K562 (cell line): ENCODE data around the gene DHX8. TPM values are rescaled to one million over a fixed set of nuclear protein-coding genes. Genes with fewer than 3 reads are reported as not detected.

Experiments used
- ATAC-seq: fragments of 200-7000 bp; cut with Tn5 transposase; 3 replicates; pipeline ENCODE4 v1.9.1; 2020; ENCODE audit warnings: moderate library complexity
- BruUV-seq: library from RNA; stranded (reverse); fragments of 400-500 nt; replicated peaks from 2 replicates; lab custom pipeline; 2021; lab: Mats Ljungman, UMichigan
- CTCF ChIA-PET: fragments of 300-600 bp; formaldehyde crosslinking; extraction: SDS; loops from one replicate; lab custom pipeline; 2021; ENCODE audit warnings: low intra/inter-chr PET ratio; lab: Yijun Ruan, JAX
- POLR2A ChIA-PET: fragments of 300-600, 350-650 bp; sonication (Branson Sonifier 250); formaldehyde crosslinking; extraction: SDS; loops from one replicate; lab custom pipeline; 2021; ENCODE audit warnings: antibody characterized with exemption, inconsistent platforms; lab: Yijun Ruan, JAX
- DNase-seq, 4 experiments: peaks; one replicate each; pipeline versions ENCODE4 v3.0.0 to v3.0.0-alpha.2; 2011 to 2018; ENCODE audit warnings: low spot score in 3 of 4, mixed read lengths in 3 of 4; ENCODE audit errors: extremely low read depth in 1 of 4
- FAIRE-seq: peaks from 2 replicates; lab custom pipeline; 2011; peaks lifted over from hg19 to GRCh38; lab: Jason Lieb, UNC
- H2AFZ ChIP-seq: 2 replicates; pipeline ENCODE4 v1.6.0; 2011; ENCODE audit warnings: low read depth, low read length, control low read depth, inconsistent platforms
- H3K27ac ChIP-seq: fragments of 200-600 bp; 3 replicates; pipeline ENCODE4 v1.8.0; 2011; ENCODE audit warnings: low read depth, mild to moderate bottlenecking, control low read depth, inconsistent platforms, low read length, moderate library complexity, mixed read lengths; ENCODE audit errors: extremely low read depth
- H3K27me3 ChIP-seq, 2 experiments: fragments of 300-600 bp in 1 of 2; 2 replicates in 1 of 2; 3 replicates in 1 of 2; pipeline versions ENCODE4 v1.6.0 to v1.8.0; 2011; ENCODE audit warnings: inconsistent platforms in 2 of 2, low read length in 2 of 2, mild to moderate bottlenecking in 1 of 2, mixed read lengths in 1 of 2, moderate library complexity in 1 of 2; ENCODE audit not compliant: control insufficient read depth in 2 of 2, insufficient read depth in 2 of 2
- H3K36me3 ChIP-seq: fragments of 300-600 bp; 3 replicates; pipeline ENCODE4 v1.8.0; 2011; ENCODE audit warnings: mild to moderate bottlenecking, low read length, inconsistent platforms; ENCODE audit not compliant: control insufficient read depth, insufficient read depth
- H3K4me1 ChIP-seq, 2 experiments: fragments of 200-600 bp in 1 of 2; replicated peaks in 1 of 2; 2 replicates in 1 of 2; 3 replicates in 1 of 2; pipeline versions ENCODE4 v1.5.1 to v1.8.0; 2011; ENCODE audit warnings: inconsistent platforms in 2 of 2, low read length in 2 of 2, mild to moderate bottlenecking in 1 of 2, mixed read lengths in 1 of 2, moderate library complexity in 1 of 2; ENCODE audit not compliant: control insufficient read depth in 2 of 2, insufficient read depth in 2 of 2
- H3K4me2 ChIP-seq: 2 replicates; pipeline ENCODE4 v1.6.1; 2011; ENCODE audit warnings: low read length, control low read depth, inconsistent platforms, mixed read lengths; ENCODE audit not compliant: insufficient read depth
- H3K4me3 ChIP-seq: fragments of 200-600 bp; sonication (generic), shearing (Covaris generic); 2 replicates; pipeline ENCODE4 v1.5.1; 2016; ENCODE audit warnings: control low read depth, inconsistent platforms
- H3K79me2 ChIP-seq: fragments of 200-600 bp; 3 replicates; pipeline ENCODE4 v1.8.0; 2011; ENCODE audit warnings: low read length, inconsistent platforms; ENCODE audit not compliant: control insufficient read depth, insufficient read depth
- H3K9ac ChIP-seq, 2 experiments: 2 replicates each; pipeline versions ENCODE4 v1.6.0 to v1.6.1; 2011; ENCODE audit warnings: low read depth in 2 of 2, low read length in 2 of 2, control low read depth in 1 of 2, inconsistent platforms in 1 of 2, mild to moderate bottlenecking in 1 of 2, mixed read lengths in 1 of 2; ENCODE audit not compliant: insufficient read depth in 1 of 2
- H3K9me1 ChIP-seq: one replicate; pipeline ENCODE4 v1.6.0; 2011; ENCODE audit warnings: inconsistent platforms, mild to moderate bottlenecking, low read length, moderate library complexity; ENCODE audit not compliant: control insufficient read depth, insufficient read depth
- H3K9me3 ChIP-seq: replicated peaks from 2 replicates; pipeline ENCODE4 v1.5.1; 2011; ENCODE audit warnings: low read depth, low read length, inconsistent platforms; ENCODE audit not compliant: control insufficient read depth, insufficient read depth
- H4K20me1 ChIP-seq: replicated peaks from 2 replicates; pipeline ENCODE4 v1.6.1; 2011; ENCODE audit warnings: low read length, inconsistent platforms, mixed read lengths; ENCODE audit not compliant: control insufficient read depth, insufficient read depth
- ID3 ChIP-seq, 2 experiments: fragments of 250-450 bp in 1 of 2; fragments of 450-650 bp in 1 of 2; sonication (Bioruptor Pico) in 1 of 2; IDR thresholded peaks; 2 replicates each; pipeline versions ENCODE4 v1.6.1 to v1.8.0; 2016 to 2021; ENCODE audit warnings: mild to moderate bottlenecking in 2 of 2, moderate library complexity in 2 of 2, missing compliant biosample characterization in 1 of 2, missing genetic modification characterization in 1 of 2
- JUND ChIP-seq, 2 experiments: IDR thresholded peaks; 2 replicates in 1 of 2; 3 replicates in 1 of 2; pipeline ENCODE4 v1.6.1; 2011; ENCODE audit warnings: borderline replicate concordance in 2 of 2, low read depth in 2 of 2, low read length in 2 of 2, improper control_type of control experiment in 1 of 2, missing biosample characterization in 1 of 2, missing genetic modification characterization in 1 of 2, missing genetic modification reagents in 1 of 2
- SPI1 ChIP-seq: IDR thresholded peaks from 2 replicates; pipeline ENCODE4 v1.6.1; 2011; ENCODE audit warnings: low read depth, low read length, control low read depth, borderline replicate concordance
- YY1 ChIP-seq, 3 experiments: IDR thresholded peaks; 2 replicates each; pipeline ENCODE4 v1.6.1; 2011; ENCODE audit warnings: low read length in 2 of 3, mild to moderate bottlenecking in 2 of 3, moderate library complexity in 2 of 3, borderline replicate concordance in 1 of 3, control low read depth in 1 of 3, low read depth in 1 of 3; ENCODE audit not compliant: insufficient read depth in 3 of 3, insufficient replicate concordance in 2 of 3, control insufficient read depth in 1 of 3, insufficient read length in 1 of 3; ENCODE audit errors: extremely low read depth in 1 of 3
- WGBS: fragments of 100-300 bp; shearing (Covaris generic); methylation state at CpG from one replicate; pipeline ENCODE4 v1.1.6; 2016; ENCODE audit warnings: low coverage, mixed read lengths; ENCODE audit not compliant: insufficient coverage; ENCODE audit errors: missing lambda C conversion rate; 5-methylcytosine and 5-hydroxymethylcytosine counted together
- in situ Hi-C: fragments of 300-500 bp; cut with MboI; formaldehyde crosslinking; loops from 4 replicates; pipeline ENCODE4 v1.15.0; 2018; ENCODE audit warnings: inconsistent platforms, mixed read lengths
- intact Hi-C: fragments of 100-400 bp; cut with micrococcal nuclease; formaldehyde crosslinking; loops from 2 replicates; pipeline ENCODE4 v1.14.2; 2022
- polyA plus RNA-seq, 8 experiments: library from polyadenylated mRNA; depleted of rRNA in 4 of 8; stranded (reverse) in 5 of 8; unstranded in 3 of 8; fragments of >200 nt; fragmentation: Nextera tagmentation in 2 of 8; fragmentation: Illumina TruSeq in 1 of 8; extraction: Ambion mirVana in 2 of 8; extraction: Trizol in 1 of 8; gene quantifications; 2 replicates each; pipeline versions ENCODE4 v1.2.1 to v1.2.3, GENCODE V29; 2011 to 2014; ENCODE audit warnings: inconsistent platforms in 1 of 8, missing spikeins in 1 of 8
- total RNA-seq, 7 experiments: library from RNA; depleted of rRNA in 6 of 7; stranded (reverse); fragments of >200 nt in 6 of 7; fragmentation: Illumina TruSeq in 2 of 7; extraction: Trizol in 2 of 7; gene quantifications; 2 replicates each; pipeline versions ENCODE4 v1.2.1 to v1.2.3, GENCODE V29; 2011 to 2021; ENCODE audit warnings: low replicate concordance in 1 of 7

DHX8 gene
- total and polyA plus RNA-seq, 9 of the 15 experiments (the other 6 are each of a cell fraction or from before 2014, with no cell fraction given) = 16.7 to 42.5 (median 25.6) TPM

GRCh38 chr17:43531082-43531378 lies 47.3 kb downstream of the DHX8 start:
- Histone ChIP-seq H4K20me1 (no peaks in the 10 kb centered on the region), H3K4me3 (no peak overlapping the region), H2AFZ (peak overlapping the region; percentile 94), H3K27ac (peak overlapping the region; percentile 88), H3K9ac (peak overlapping the region; percentile 66 to 86), H3K27me3 (no peaks in the 10 kb centered on the region), H3K4me1 (peaks cover 25 to 36% of the 10 kb centered on the region in 2 experiments), H3K36me3 (peaks cover 60% of the 10 kb centered on the region), H3K79me2 (no peaks in the 10 kb centered on the region), H3K4me2 (peak overlapping the region; percentile 72), H3K9me3 (no peaks in the 10 kb centered on the region), H3K9me1 (peaks cover 5% of the 10 kb centered on the region)
- no TSS peak for BruUV-seq
- DNase-seq (no peak), FAIRE-seq (no peak), ATAC-seq (no peak)
- ChIA-PET POLR2A (interaction anchor here (0.6 to 2.2 kb wide), 3 partner anchors 16 to 331 kb away, joined by 3 to 7 read pairs (median 4); partner anchors contain the start of gene ETV4), CTCF (no interaction called here)
- TF ChIP-seq ID3 (CRISPR knock-in tag; IDR thresholded peaks at IDR 0.05) (no peak), ID3 (tag; IDR thresholded peaks at IDR 0.05) (peak; percentile 28; the same call in 1 of the 2 replicates), YY1 (IDR thresholded peaks at IDR 0.05; ENCODE audit: borderline replicate concordance in 1 of 3, control insufficient read depth in 1 of 3, extremely low read depth in 1 of 3, insufficient read depth in 3 of 3, insufficient read length in 1 of 3, insufficient replicate concordance in 2 of 3, low read depth in 1 of 3, low read length in 2 of 3) (peak in 1 of 3 experiments; percentile 0), JUND (IDR thresholded peaks at IDR 0.05; ENCODE audit: borderline replicate concordance, low read depth, low read length) (no peak), JUND (tag; IDR thresholded peaks at IDR 0.05; ENCODE audit: borderline replicate concordance, low read depth, low read length) (0 out of 3 replicates have a peak, but pooled peaks have one; percentile 7), SPI1 (no peak)
- intact Hi-C loops (no loop called here), in situ Hi-C loops (no loop called here)
- 59% methylated on average over 3 of the region's 3 CpGs for WGBS
